ENCODE data around the gene THADA. TPM values are rescaled to one million over a fixed set of nuclear protein-coding genes. Genes with fewer than 3 reads are reported as not detected.

THADA gene
- total and polyA plus RNA-seq, 4 experiments from 2014 or later = 20.3 to 44.8 (median 32.8) TPM

GRCh38 chr2:43406651-43407279 is 189.1 kb downstream of the THADA start:
- intact Hi-C loops (cut with micrococcal nuclease) = no loop called here
- H3K4me1 ChIP-seq (ENCODE audit: insufficient read depth, low read length) = no peaks in the 10 kb centered on the region
- H3K9me3 ChIP-seq (ENCODE audit: control insufficient read depth in 1 of 2, low read length in 2 of 2) = no peaks in the 10 kb centered on the region
- no peak for DNase-seq
- Mint-ChIP-seq H3K27me3 (no peaks in the 10 kb centered on the region), H3K4me3 (no peak overlapping the region), H3K36me3 (peaks cover 8 to 10% of the 10 kb centered on the region in 2 donors), H3K27ac (peak overlapping the region in 1 of 7 donors; percentile 35), H3K9me3 (no peaks in the 10 kb centered on the region), H3K4me1 (peaks cover 0 to 9% (median under 1%) of the 10 kb centered on the region in 4 donors)
- ChIA-PET CTCF (ENCODE audit: partially characterized antibody) (no interaction called here), POLR2A (ENCODE audit: partially characterized antibody) (no interaction called here)
- no peaks in the 10 kb centered on the region for H3K36me3 ChIP-seq (ENCODE audit: insufficient read depth, low read length)
- no peak overlapping the region for H3K27ac ChIP-seq (ENCODE audit: low read depth, low read length)
- no peaks in the 10 kb centered on the region for H3K27me3 ChIP-seq (ENCODE audit: insufficient read depth, low read length)
- no peak overlapping the region for H3K4me3 ChIP-seq (ENCODE audit: low read length in 2 of 2)

GRCh38 chr2:43405829-43406228 is 190.0 kb downstream of the THADA start:
- intact Hi-C loops (cut with micrococcal nuclease) = no loop called here
- no peak overlapping the region for H3K4me3 Mint-ChIP-seq
- ChIA-PET POLR2A (ENCODE audit: partially characterized antibody) (no interaction called here), CTCF (ENCODE audit: partially characterized antibody) (no interaction called here)
- Histone ChIP-seq H3K27me3 (ENCODE audit: insufficient read depth, low read length) (no peaks in the 10 kb centered on the region), H3K4me3 (ENCODE audit: low read length in 2 of 2) (no peak overlapping the region), H3K27ac (ENCODE audit: low read depth, low read length) (no peak overlapping the region), H3K9me3 (ENCODE audit: control insufficient read depth in 1 of 2, low read length in 2 of 2) (no peaks in the 10 kb centered on the region), H3K4me1 (ENCODE audit: insufficient read depth, low read length) (no peaks in the 10 kb centered on the region), H3K36me3 (ENCODE audit: insufficient read depth, low read length) (no peaks in the 10 kb centered on the region)
- peaks cover 6 to 11% of the 10 kb centered on the region in 2 donors for H3K36me3 Mint-ChIP-seq
- peaks cover 0 to 9% (median under 1%) of the 10 kb centered on the region in 4 donors for H3K4me1 Mint-ChIP-seq
- H3K27ac Mint-ChIP-seq = no peak overlapping the region
- H3K27me3 Mint-ChIP-seq = no peaks in the 10 kb centered on the region
- H3K9me3 Mint-ChIP-seq = no peaks in the 10 kb centered on the region
- DNase-seq = no peak

GRCh38 chr2:43402452-43402937 is 193.3 kb downstream of the THADA start:
- POLR2A ChIA-PET (ENCODE audit: partially characterized antibody) = no interaction called here
- peaks cover 20 to 22% of the 10 kb centered on the region in 2 donors for H3K36me3 Mint-ChIP-seq
- no peak overlapping the region for H3K27ac ChIP-seq (ENCODE audit: low read depth, low read length)
- H3K4me1 Mint-ChIP-seq = peaks cover 0 to 9% (median under 1%) of the 10 kb centered on the region in 4 donors
- intact Hi-C loops (cut with micrococcal nuclease) = no loop called here
- no peak overlapping the region for H3K4me3 ChIP-seq (ENCODE audit: low read length in 2 of 2)
- CTCF ChIA-PET (ENCODE audit: partially characterized antibody) = no interaction called here
- no peaks in the 10 kb centered on the region for H3K9me3 ChIP-seq (ENCODE audit: control insufficient read depth in 1 of 2, low read length in 2 of 2)
- DNase-seq = no peak
- H3K4me1 ChIP-seq (ENCODE audit: insufficient read depth, low read length) = no peaks in the 10 kb centered on the region
- H3K36me3 ChIP-seq (ENCODE audit: insufficient read depth, low read length) = no peaks in the 10 kb centered on the region
- H3K9me3 Mint-ChIP-seq = no peaks in the 10 kb centered on the region
- no peaks in the 10 kb centered on the region for H3K27me3 Mint-ChIP-seq
- peak overlapping the region in 3 of 7 donors; percentile 9 to 48 (median 27) for H3K27ac Mint-ChIP-seq
- H3K4me3 Mint-ChIP-seq = no peak overlapping the region
- no peaks in the 10 kb centered on the region for H3K27me3 ChIP-seq (ENCODE audit: insufficient read depth, low read length)

- peaks cover 0 to 9% (median under 1%) of the 10 kb centered on the region in 4 donors for H3K4me1 Mint-ChIP-seq
Observed at GRCh38 chr2:43402002-43402401, 193.8 kb downstream of the THADA start.

GRCh38 chr2:43400508-43400907 is 195.3 kb downstream of the THADA start:
- DNase-seq = no peak
- Histone ChIP-seq H3K36me3 (ENCODE audit: insufficient read depth, low read length) (no peaks in the 10 kb centered on the region), H3K27ac (ENCODE audit: low read depth, low read length) (no peak overlapping the region), H3K4me3 (ENCODE audit: low read length in 2 of 2) (no peak overlapping the region), H3K4me1 (ENCODE audit: insufficient read depth, low read length) (no peaks in the 10 kb centered on the region), H3K9me3 (ENCODE audit: control insufficient read depth in 1 of 2, low read length in 2 of 2) (no peaks in the 10 kb centered on the region), H3K27me3 (ENCODE audit: insufficient read depth, low read length) (no peaks in the 10 kb centered on the region)
- Mint-ChIP-seq H3K36me3 (peaks cover 34 to 36% of the 10 kb centered on the region in 2 donors), H3K9me3 (no peaks in the 10 kb centered on the region), H3K27me3 (no peaks in the 10 kb centered on the region), H3K4me1 (peaks cover 0 to 9% (median under 1%) of the 10 kb centered on the region in 4 donors), H3K4me3 (no peak overlapping the region), H3K27ac (no peak overlapping the region)
- POLR2A ChIA-PET (ENCODE audit: partially characterized antibody) = no interaction called here
- intact Hi-C loops (cut with micrococcal nuclease) = no loop called here
- CTCF ChIA-PET (ENCODE audit: partially characterized antibody) = no interaction called here

More at GRCh38 chr2:43402002-43402401, 193.8 kb downstream of the THADA start:
- H3K4me3 ChIP-seq (ENCODE audit: low read length in 2 of 2) = no peak overlapping the region
- H3K27me3 ChIP-seq (ENCODE audit: insufficient read depth, low read length) = no peaks in the 10 kb centered on the region
- H3K4me3 Mint-ChIP-seq = peak overlapping the region in 1 of 8 donors; percentile 6
- intact Hi-C loops (cut with micrococcal nuclease) = no loop called here
- H3K36me3 ChIP-seq (ENCODE audit: insufficient read depth, low read length) = no peaks in the 10 kb centered on the region
- H3K4me1 ChIP-seq (ENCODE audit: insufficient read depth, low read length) = no peaks in the 10 kb centered on the region
- no peaks in the 10 kb centered on the region for H3K9me3 Mint-ChIP-seq
- ChIA-PET POLR2A (ENCODE audit: partially characterized antibody) (no interaction called here), CTCF (ENCODE audit: partially characterized antibody) (no interaction called here)
- no peak overlapping the region for H3K27ac ChIP-seq (ENCODE audit: low read depth, low read length)
- DNase-seq = no peak
- no peaks in the 10 kb centered on the region for H3K27me3 Mint-ChIP-seq
- H3K9me3 ChIP-seq (ENCODE audit: control insufficient read depth in 1 of 2, low read length in 2 of 2) = no peaks in the 10 kb centered on the region
- peaks cover 25 to 26% of the 10 kb centered on the region in 2 donors for H3K36me3 Mint-ChIP-seq
- H3K27ac Mint-ChIP-seq = peak overlapping the region in 3 of 7 donors; percentile 27 to 33 (median 30)

- no peak for DNase-seq
- Mint-ChIP-seq H3K9me3 (no peaks in the 10 kb centered on the region), H3K4me3 (peak overlapping the region in 1 of 8 donors; percentile 12), H3K27me3 (no peaks in the 10 kb centered on the region), H3K36me3 (peaks cover 42 to 43% of the 10 kb centered on the region in 2 donors), H3K4me1 (peaks cover 0 to 9% (median under 1%) of the 10 kb centered on the region in 4 donors), H3K27ac (no peak overlapping the region)
- no peaks in the 10 kb centered on the region for H3K36me3 ChIP-seq (ENCODE audit: insufficient read depth, low read length)
- intact Hi-C loops (cut with micrococcal nuclease) = no loop called here
- ChIA-PET CTCF (ENCODE audit: partially characterized antibody) (no interaction called here), POLR2A (ENCODE audit: partially characterized antibody) (no interaction called here)
- H3K27me3 ChIP-seq (ENCODE audit: insufficient read depth, low read length) = no peaks in the 10 kb centered on the region
- H3K4me1 ChIP-seq (ENCODE audit: insufficient read depth, low read length) = no peaks in the 10 kb centered on the region
- H3K9me3 ChIP-seq (ENCODE audit: control insufficient read depth in 1 of 2, low read length in 2 of 2) = no peaks in the 10 kb centered on the region
- H3K4me3 ChIP-seq (ENCODE audit: low read length in 2 of 2) = no peak overlapping the region
- H3K27ac ChIP-seq (ENCODE audit: low read depth, low read length) = no peak overlapping the region
Observed at GRCh38 chr2:43399515-43400264, 196.1 kb downstream of the THADA start.

- no peaks in the 10 kb centered on the region for H3K36me3 ChIP-seq (ENCODE audit: insufficient read depth, low read length)
Observed at GRCh38 chr2:43399098-43399497, 196.7 kb downstream of the THADA start.

More at GRCh38 chr2:43399098-43399497, 196.7 kb downstream of the THADA start:
- CTCF ChIA-PET (ENCODE audit: partially characterized antibody) = no interaction called here
- Mint-ChIP-seq H3K36me3 (peaks cover 43 to 47% of the 10 kb centered on the region in 2 donors), H3K27ac (no peak overlapping the region), H3K9me3 (no peaks in the 10 kb centered on the region), H3K4me3 (peak overlapping the region in 1 of 8 donors; percentile 12), H3K27me3 (no peaks in the 10 kb centered on the region), H3K4me1 (peaks cover 0 to 6% (median under 1%) of the 10 kb centered on the region in 4 donors)
- no peak overlapping the region for H3K4me3 ChIP-seq (ENCODE audit: low read length in 2 of 2)
- no peak overlapping the region for H3K27ac ChIP-seq (ENCODE audit: low read depth, low read length)
- intact Hi-C loops (cut with micrococcal nuclease) = no loop called here
- H3K4me1 ChIP-seq (ENCODE audit: insufficient read depth, low read length) = no peaks in the 10 kb centered on the region
- no peak for DNase-seq
- POLR2A ChIA-PET (ENCODE audit: partially characterized antibody) = no interaction called here
- no peaks in the 10 kb centered on the region for H3K27me3 ChIP-seq (ENCODE audit: insufficient read depth, low read length)
- no peaks in the 10 kb centered on the region for H3K9me3 ChIP-seq (ENCODE audit: control insufficient read depth in 1 of 2, low read length in 2 of 2)
